GM23338 (cell line): Measurements from ENCODE around the gene HAP1.

Experiments
- EZH2 ChIP-seq: fragments of 200-600 bp; sonication (generic); IDR thresholded peaks from one replicate; pipeline ENCODE4 v1.8.0; 2017; ENCODE audit warnings: antibody characterized with exemption, mild to moderate bottlenecking, low read depth; ENCODE audit not compliant: unreplicated experiment
- EZH2phosphoT487 ChIP-seq: fragments of 200-600 bp; sonication (generic); IDR thresholded peaks from one replicate; pipeline ENCODE4 v1.8.1; 2018; ENCODE audit warnings: antibody characterized with exemption; ENCODE audit not compliant: unreplicated experiment
- JUNB ChIP-seq: IDR thresholded peaks from one replicate; pipeline ENCODE4 v1.6.1; 2016; ENCODE audit warnings: antibody characterized with exemption; ENCODE audit not compliant: unreplicated experiment
- POLR2AphosphoS5 ChIP-seq: IDR thresholded peaks from 2 replicates; pipeline ENCODE4 v1.6.1; 2016; ENCODE audit warnings: antibody characterized with exemption, low read depth
- TF ChIP-seq, protein P1 (sequence below): IDR thresholded peaks from one replicate; pipeline ENCODE4 v1.6.1; 2018; ENCODE audit warnings: antibody characterized with exemption; ENCODE audit not compliant: unreplicated experiment
- TF ChIP-seq, protein P2 (sequence below), 2 experiments: fragments of 200-600 bp in 1 of 2; sonication (generic) in 1 of 2; conservative IDR thresholded peaks; 2 replicates each; pipeline versions ENCODE4 v1.5.1 to v1.6.1; 2016 to 2017; ENCODE audit warnings: antibody characterized with exemption in 2 of 2, low read depth in 2 of 2, mild to moderate bottlenecking in 2 of 2, moderate library complexity in 1 of 2

- TF ChIP-seq, protein P1, sequence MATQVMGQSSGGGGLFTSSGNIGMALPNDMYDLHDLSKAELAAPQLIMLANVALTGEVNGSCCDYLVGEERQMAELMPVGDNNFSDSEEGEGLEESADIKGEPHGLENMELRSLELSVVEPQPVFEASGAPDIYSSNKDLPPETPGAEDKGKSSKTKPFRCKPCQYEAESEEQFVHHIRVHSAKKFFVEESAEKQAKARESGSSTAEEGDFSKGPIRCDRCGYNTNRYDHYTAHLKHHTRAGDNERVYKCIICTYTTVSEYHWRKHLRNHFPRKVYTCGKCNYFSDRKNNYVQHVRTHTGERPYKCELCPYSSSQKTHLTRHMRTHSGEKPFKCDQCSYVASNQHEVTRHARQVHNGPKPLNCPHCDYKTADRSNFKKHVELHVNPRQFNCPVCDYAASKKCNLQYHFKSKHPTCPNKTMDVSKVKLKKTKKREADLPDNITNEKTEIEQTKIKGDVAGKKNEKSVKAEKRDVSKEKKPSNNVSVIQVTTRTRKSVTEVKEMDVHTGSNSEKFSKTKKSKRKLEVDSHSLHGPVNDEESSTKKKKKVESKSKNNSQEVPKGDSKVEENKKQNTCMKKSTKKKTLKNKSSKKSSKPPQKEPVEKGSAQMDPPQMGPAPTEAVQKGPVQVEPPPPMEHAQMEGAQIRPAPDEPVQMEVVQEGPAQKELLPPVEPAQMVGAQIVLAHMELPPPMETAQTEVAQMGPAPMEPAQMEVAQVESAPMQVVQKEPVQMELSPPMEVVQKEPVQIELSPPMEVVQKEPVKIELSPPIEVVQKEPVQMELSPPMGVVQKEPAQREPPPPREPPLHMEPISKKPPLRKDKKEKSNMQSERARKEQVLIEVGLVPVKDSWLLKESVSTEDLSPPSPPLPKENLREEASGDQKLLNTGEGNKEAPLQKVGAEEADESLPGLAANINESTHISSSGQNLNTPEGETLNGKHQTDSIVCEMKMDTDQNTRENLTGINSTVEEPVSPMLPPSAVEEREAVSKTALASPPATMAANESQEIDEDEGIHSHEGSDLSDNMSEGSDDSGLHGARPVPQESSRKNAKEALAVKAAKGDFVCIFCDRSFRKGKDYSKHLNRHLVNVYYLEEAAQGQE = no peak
- TF ChIP-seq, protein P2, sequence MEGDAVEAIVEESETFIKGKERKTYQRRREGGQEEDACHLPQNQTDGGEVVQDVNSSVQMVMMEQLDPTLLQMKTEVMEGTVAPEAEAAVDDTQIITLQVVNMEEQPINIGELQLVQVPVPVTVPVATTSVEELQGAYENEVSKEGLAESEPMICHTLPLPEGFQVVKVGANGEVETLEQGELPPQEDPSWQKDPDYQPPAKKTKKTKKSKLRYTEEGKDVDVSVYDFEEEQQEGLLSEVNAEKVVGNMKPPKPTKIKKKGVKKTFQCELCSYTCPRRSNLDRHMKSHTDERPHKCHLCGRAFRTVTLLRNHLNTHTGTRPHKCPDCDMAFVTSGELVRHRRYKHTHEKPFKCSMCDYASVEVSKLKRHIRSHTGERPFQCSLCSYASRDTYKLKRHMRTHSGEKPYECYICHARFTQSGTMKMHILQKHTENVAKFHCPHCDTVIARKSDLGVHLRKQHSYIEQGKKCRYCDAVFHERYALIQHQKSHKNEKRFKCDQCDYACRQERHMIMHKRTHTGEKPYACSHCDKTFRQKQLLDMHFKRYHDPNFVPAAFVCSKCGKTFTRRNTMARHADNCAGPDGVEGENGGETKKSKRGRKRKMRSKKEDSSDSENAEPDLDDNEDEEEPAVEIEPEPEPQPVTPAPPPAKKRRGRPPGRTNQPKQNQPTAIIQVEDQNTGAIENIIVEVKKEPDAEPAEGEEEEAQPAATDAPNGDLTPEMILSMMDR (conservative IDR thresholded peaks at IDR 0.05; ENCODE audit: low read depth in 2 of 2) = no peak
- no peak for TF ChIP-seq JUNB
- no peak for TF ChIP-seq EZH2
- TF ChIP-seq EZH2phosphoT487 = no peak
- TF ChIP-seq POLR2AphosphoS5 = no peak
Observed at GRCh38 chr17:41684035-41684434, 50.4 kb downstream of the HAP1 start.
